K562 (cell line): ENCODE results near the gene PFN3. TPM values are rescaled to one million over a fixed set of nuclear protein-coding genes. Genes with fewer than 3 reads are reported as not detected.

Source experiments
- BHLHE40 ChIP-seq: IDR thresholded peaks from 2 replicates; pipeline ENCODE4 v1.6.1; 2011; ENCODE audit warnings: low read length, improper control_type of control experiment
- CAMTA2 ChIP-seq: fragments of 250-450 bp; sonication (Bioruptor Pico); conservative IDR thresholded peaks from 2 replicates; pipeline ENCODE4 v1.5.1; 2022
- CBX8 ChIP-seq: fragments of 200-600 bp; sonication (generic); IDR thresholded peaks from 2 replicates; pipeline ENCODE4 v1.6.1; 2012; ENCODE audit warnings: borderline replicate concordance, mixed run types, low read depth, mild to moderate bottlenecking, moderate library complexity, mixed read lengths, low read length, control low read depth, inconsistent platforms; ENCODE audit not compliant: poor library complexity, severe bottlenecking; ENCODE audit errors: extremely low read depth
- CHD1 ChIP-seq: fragments of 200-600 bp; sonication (generic); IDR thresholded peaks from one replicate; pipeline ENCODE4 v1.6.1; 2012; ENCODE audit warnings: mild to moderate bottlenecking, moderate library complexity, low read length, inconsistent platforms
- CHD4 ChIP-seq: fragments of 200-600 bp; sonication (generic); IDR thresholded peaks from 3 replicates; pipeline ENCODE4 v1.6.1; 2012; ENCODE audit warnings: low read depth, mild to moderate bottlenecking, mixed read lengths, low read length, inconsistent platforms; ENCODE audit not compliant: insufficient read depth, insufficient replicate concordance, poor library complexity, severe bottlenecking
- COPS2 ChIP-seq: fragments of 450-650 bp; conservative IDR thresholded peaks from 2 replicates; pipeline ENCODE4 v1.6.1; 2016; ENCODE audit warnings: mild to moderate bottlenecking, moderate library complexity
- HBP1 ChIP-seq: fragments of 450-650 bp; formaldehyde crosslinking; IDR thresholded peaks from 2 replicates; pipeline ENCODE4 v1.4.0; 2022; ENCODE audit warnings: missing genetic modification characterization
- MED1 ChIP-seq: sonication (generic); formaldehyde crosslinking; IDR thresholded peaks from 2 replicates; pipeline ENCODE4 v1.8.1; 2023; ENCODE audit warnings: missing genetic modification reagents, borderline replicate concordance
- MIER1 ChIP-seq: fragments of 450-650 bp; IDR thresholded peaks from 2 replicates; pipeline ENCODE4 v1.6.1; 2016; ENCODE audit warnings: antibody characterized with exemption, mild to moderate bottlenecking, low read depth
- PHF20 ChIP-seq: fragments of 450-650 bp; IDR thresholded peaks from 2 replicates; pipeline ENCODE4 v1.6.1; 2018; ENCODE audit not compliant: partially characterized antibody
- POLR2G ChIP-seq: fragments of 200-400 bp; formaldehyde crosslinking; IDR thresholded peaks from 2 replicates; pipeline ENCODE4 v1.6.1; 2017; ENCODE audit warnings: low read depth, mild to moderate bottlenecking, antibody characterized with exemption, low read length, moderate library complexity
- SOX6 ChIP-seq: fragments of 450-650 bp; IDR thresholded peaks from 2 replicates; pipeline ENCODE4 v1.6.1; 2014; ENCODE audit warnings: mild to moderate bottlenecking
- THRAP3 ChIP-seq: fragments of 450-650 bp; IDR thresholded peaks from 2 replicates; pipeline ENCODE4 v1.6.1; 2016; ENCODE audit warnings: mild to moderate bottlenecking, inconsistent platforms, borderline replicate concordance
- U2AF2 ChIP-seq: fragments of 200-400 bp; formaldehyde crosslinking; optimal IDR thresholded peaks from 2 replicates; pipeline ENCODE3; 2017; ENCODE audit warnings: low read depth, mild to moderate bottlenecking, low read length
- ZNF232 ChIP-seq: sonication (generic); formaldehyde crosslinking; IDR thresholded peaks from 2 replicates; pipeline ENCODE4 v1.8.0; 2022; ENCODE audit warnings: mild to moderate bottlenecking, missing genetic modification reagents
- polyA plus RNA-seq, 8 experiments: library from polyadenylated mRNA; depleted of rRNA in 4 of 8; stranded (reverse) in 5 of 8; unstranded in 3 of 8; fragments of >200 nt; fragmentation: Nextera tagmentation in 2 of 8; fragmentation: Illumina TruSeq in 1 of 8; extraction: Ambion mirVana in 2 of 8; extraction: Trizol in 1 of 8; gene quantifications; 2 replicates each; pipeline versions ENCODE4 v1.2.1 to v1.2.3, GENCODE V29; 2011 to 2014; ENCODE audit warnings: inconsistent platforms in 1 of 8, missing spikeins in 1 of 8
- total RNA-seq, 7 experiments: library from RNA; depleted of rRNA in 6 of 7; stranded (reverse); fragments of >200 nt in 6 of 7; fragmentation: Illumina TruSeq in 2 of 7; extraction: Trizol in 2 of 7; gene quantifications; 2 replicates each; pipeline versions ENCODE4 v1.2.1 to v1.2.3, GENCODE V29; 2011 to 2021; ENCODE audit warnings: low replicate concordance in 1 of 7
- TF ChIP-seq, protein P1 (sequence below): sonication (generic); formaldehyde crosslinking; IDR thresholded peaks from 2 replicates; pipeline ENCODE4 v1.8.1; 2023; ENCODE audit warnings: mild to moderate bottlenecking, missing genetic modification reagents
- TF ChIP-seq, protein P2 (sequence below): fragments of 250-450 bp; sonication (Bioruptor Pico); IDR thresholded peaks from 2 replicates; pipeline ENCODE4 v1.8.0; 2022; ENCODE audit warnings: inconsistent platforms, mild to moderate bottlenecking, moderate library complexity, borderline replicate concordance
- TF ChIP-seq, protein P3 (sequence below): sonication (generic); formaldehyde crosslinking; IDR thresholded peaks from 2 replicates; pipeline ENCODE4 v1.4.0; 2020; ENCODE audit warnings: mild to moderate bottlenecking, missing genetic modification reagents

PFN3 gene
- total and polyA plus RNA-seq, 9 of the 15 experiments (the other 6 are each of a cell fraction or from before 2014, with no cell fraction given): not detected

DNA sequence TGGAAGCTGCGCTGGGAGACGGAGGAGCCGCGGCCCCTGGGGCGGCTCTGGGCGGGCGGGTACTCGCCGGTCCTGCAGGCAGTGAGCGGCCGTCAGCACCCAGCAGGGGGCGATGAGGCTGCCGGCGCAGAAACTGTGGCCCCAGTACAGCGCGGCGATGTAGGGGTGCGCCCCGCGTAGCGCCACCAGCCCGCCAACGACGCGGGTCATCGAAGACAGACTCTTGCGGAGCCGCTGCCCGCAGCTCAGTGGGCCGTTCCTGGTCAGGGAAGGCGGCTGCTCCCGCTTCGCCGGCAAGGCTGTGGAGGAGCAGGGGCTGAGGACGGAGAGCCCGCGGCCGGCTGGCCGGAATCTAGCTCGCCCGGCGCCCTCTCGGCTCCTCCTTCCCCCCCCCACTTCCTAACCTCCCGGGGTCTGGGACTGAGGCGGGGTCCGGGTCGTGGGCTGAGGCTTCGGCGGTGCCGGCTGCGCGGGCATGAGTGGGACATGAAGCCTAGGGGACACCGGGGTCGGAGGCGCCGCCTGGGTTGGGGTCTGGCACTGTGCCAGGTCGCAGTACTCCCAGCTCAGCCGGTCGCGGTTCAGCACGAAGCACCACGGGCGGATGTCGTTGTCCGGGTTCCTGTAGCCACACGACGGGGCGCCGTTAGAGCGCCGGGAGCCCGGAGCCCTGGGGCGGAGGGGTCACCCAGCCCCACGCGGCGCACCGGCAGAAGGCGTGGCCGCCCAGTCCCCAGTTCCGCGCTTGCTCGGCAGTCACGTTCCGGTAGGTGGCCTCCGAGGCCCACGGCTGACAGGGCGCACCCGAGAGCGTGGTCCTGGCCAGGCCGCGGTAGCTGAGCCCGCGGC lies 3.6 kb upstream of the PFN3 start (continued):
- TF ChIP-seq ZNF232 (CRISPR knock-in tag): 0 out of 2 replicates have a peak, but pooled peaks have one; percentile 64
- TF ChIP-seq CAMTA2: no peak; the same call in 1 of the 2 replicates
- peak; percentile 95 for TF ChIP-seq BHLHE40
- TF ChIP-seq, protein P1, sequence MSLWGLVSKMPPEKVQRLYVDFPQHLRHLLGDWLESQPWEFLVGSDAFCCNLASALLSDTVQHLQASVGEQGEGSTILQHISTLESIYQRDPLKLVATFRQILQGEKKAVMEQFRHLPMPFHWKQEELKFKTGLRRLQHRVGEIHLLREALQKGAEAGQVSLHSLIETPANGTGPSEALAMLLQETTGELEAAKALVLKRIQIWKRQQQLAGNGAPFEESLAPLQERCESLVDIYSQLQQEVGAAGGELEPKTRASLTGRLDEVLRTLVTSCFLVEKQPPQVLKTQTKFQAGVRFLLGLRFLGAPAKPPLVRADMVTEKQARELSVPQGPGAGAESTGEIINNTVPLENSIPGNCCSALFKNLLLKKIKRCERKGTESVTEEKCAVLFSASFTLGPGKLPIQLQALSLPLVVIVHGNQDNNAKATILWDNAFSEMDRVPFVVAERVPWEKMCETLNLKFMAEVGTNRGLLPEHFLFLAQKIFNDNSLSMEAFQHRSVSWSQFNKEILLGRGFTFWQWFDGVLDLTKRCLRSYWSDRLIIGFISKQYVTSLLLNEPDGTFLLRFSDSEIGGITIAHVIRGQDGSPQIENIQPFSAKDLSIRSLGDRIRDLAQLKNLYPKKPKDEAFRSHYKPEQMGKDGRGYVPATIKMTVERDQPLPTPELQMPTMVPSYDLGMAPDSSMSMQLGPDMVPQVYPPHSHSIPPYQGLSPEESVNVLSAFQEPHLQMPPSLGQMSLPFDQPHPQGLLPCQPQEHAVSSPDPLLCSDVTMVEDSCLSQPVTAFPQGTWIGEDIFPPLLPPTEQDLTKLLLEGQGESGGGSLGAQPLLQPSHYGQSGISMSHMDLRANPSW (CRISPR knock-in tag): no peak
- no peak for TF ChIP-seq MIER1
- peak; percentile 17; the same call in 1 of the 2 replicates for TF ChIP-seq SOX6
- TF ChIP-seq COPS2: no peak
- TF ChIP-seq HBP1 (CRISPR knock-in tag): no peak
- TF ChIP-seq POLR2G: peak; percentile 80
- TF ChIP-seq CHD1: peak; percentile 68
- TF ChIP-seq, protein P2, sequence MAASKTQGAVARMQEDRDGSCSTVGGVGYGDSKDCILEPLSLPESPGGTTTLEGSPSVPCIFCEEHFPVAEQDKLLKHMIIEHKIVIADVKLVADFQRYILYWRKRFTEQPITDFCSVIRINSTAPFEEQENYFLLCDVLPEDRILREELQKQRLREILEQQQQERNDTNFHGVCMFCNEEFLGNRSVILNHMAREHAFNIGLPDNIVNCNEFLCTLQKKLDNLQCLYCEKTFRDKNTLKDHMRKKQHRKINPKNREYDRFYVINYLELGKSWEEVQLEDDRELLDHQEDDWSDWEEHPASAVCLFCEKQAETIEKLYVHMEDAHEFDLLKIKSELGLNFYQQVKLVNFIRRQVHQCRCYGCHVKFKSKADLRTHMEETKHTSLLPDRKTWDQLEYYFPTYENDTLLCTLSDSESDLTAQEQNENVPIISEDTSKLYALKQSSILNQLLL: no peak
- TF ChIP-seq, protein P3, sequence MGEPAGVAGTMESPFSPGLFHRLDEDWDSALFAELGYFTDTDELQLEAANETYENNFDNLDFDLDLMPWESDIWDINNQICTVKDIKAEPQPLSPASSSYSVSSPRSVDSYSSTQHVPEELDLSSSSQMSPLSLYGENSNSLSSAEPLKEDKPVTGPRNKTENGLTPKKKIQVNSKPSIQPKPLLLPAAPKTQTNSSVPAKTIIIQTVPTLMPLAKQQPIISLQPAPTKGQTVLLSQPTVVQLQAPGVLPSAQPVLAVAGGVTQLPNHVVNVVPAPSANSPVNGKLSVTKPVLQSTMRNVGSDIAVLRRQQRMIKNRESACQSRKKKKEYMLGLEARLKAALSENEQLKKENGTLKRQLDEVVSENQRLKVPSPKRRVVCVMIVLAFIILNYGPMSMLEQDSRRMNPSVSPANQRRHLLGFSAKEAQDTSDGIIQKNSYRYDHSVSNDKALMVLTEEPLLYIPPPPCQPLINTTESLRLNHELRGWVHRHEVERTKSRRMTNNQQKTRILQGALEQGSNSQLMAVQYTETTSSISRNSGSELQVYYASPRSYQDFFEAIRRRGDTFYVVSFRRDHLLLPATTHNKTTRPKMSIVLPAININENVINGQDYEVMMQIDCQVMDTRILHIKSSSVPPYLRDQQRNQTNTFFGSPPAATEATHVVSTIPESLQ: no peak
- TF ChIP-seq PHF20: peak; percentile 71
- TF ChIP-seq THRAP3: no peak
- TF ChIP-seq MED1 (CRISPR knock-in tag): no peak
- no peak for TF ChIP-seq CHD4
- no peak for TF ChIP-seq U2AF2
- TF ChIP-seq CBX8: no peak
